Measurements from ENCODE around the gene FBL. TPM values are rescaled to one million over a fixed set of nuclear protein-coding genes. Genes with fewer than 3 reads are reported as not detected.

The FBL gene
- total RNA-seq (2012; rRNA removed): 211 and 259 TPM in 2 replicates
- polyA plus RNA-seq (2012; rRNA removed): 405 and 446 TPM in 2 replicates
- polyA plus RNA-seq (2012; cell fraction: cytosol; rRNA removed): 291 and 322 TPM in 2 replicates
- 96.8 and 135 TPM in 2 replicates for polyA plus RNA-seq (2012; cell fraction: nucleus; rRNA removed; ENCODE audit: low replicate concordance)
- Bru-seq, nascent RNA: percentile 76 among the genes with signal in this experiment
- BruChase-seq, experiment 1, labeled RNA remaining after a 6-hour chase: percentile 78 among the genes with signal in this experiment
- percentile 67 among the genes with signal in this experiment for BruChase-seq, experiment 2, labeled RNA remaining after a 2-hour chase
- long read RNA-seq, transcript FBL-201 (9 exons, 1,160 nt): major isoform, 33 of 86 reads
- long read RNA-seq, partial matches to known transcripts: 42 of 86 reads
- long read RNA-seq, other reads (novel, unspliced or antisense): 11 of 86 reads

DNA sequence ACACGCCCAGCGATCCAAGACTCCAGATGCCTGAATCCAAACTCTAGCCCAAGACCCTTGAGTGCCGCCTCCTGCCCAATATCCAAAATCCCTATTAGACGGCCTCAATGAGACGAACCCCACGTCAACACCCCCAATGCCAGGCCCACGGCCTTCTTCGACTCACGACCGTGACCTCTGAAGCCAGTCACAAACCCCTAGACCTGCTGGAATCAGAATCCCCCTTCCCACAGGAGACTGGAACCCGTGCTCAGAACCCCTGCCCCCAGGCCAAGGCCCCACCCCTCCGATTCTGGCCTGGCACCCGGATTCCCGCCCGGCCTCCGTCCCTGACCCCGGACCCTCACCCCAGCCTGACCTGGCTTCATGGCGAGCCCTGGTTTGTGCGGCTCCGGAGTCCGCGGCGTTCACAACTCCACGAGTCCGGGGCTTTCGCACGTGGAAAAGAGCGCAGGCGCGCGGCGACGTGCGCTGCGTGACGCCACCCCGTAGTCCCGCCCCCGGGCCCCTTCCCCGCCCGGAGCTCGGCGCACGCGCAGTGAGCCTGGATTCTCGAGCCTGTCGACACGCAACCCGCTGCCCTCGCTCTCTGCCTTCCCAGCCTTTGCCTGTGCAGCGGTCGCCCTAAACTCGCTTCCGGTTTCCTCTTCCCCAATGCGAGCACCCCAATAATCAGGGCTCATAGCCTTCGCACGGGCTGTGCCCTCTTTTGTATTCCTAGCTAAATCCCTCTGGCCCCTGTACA, at the start of gene FBL:
TSS of gene FBL (minus strand) at position 447 of the 745 bp plus-strand sequence. CDS start at position 368, 79 bp downstream.
- dilution Hi-C loops (cut with HindIII; ENCODE audit: low sequenced_read_pairs, unreplicated experiment): no loop called here
- H3K9ac ChIP-seq (ENCODE audit: low read depth, low read length): peak within 1 kb of the TSS; percentile 91
- no peaks in the 10 kb centered on the region for H3K9me3 ChIP-seq (ENCODE audit: control insufficient read depth, insufficient read depth, low read length)
- H2BK5ac ChIP-seq (ENCODE audit: low read depth, low read length, poor library complexity, severe bottlenecking): peak within 1 kb of the TSS; percentile 80
- H2BK120ac ChIP-seq (ENCODE audit: low read depth, low read length): peak within 1 kb of the TSS; percentile 45; the same call in 1 of the 2 replicates
- no peaks in the 10 kb centered on the region for H3K27me3 ChIP-seq (ENCODE audit: control insufficient read depth, insufficient read depth, low read length)
- 1% methylated on average over 38 of the region's 57 CpGs; no CpG with 5 or more reads in 1 of the 2 experiments for WGBS, 2 experiments (ENCODE audit: extremely low coverage in 2 of 2, insufficient read length in 1 of 2)
- H3K79me1 ChIP-seq (ENCODE audit: low read depth in 1 of 2, low read length in 2 of 2): peaks cover 0 to 42% of the 10 kb centered on the region in 2 experiments; a peak in 3 of 4 replicates
- H4K20me1 ChIP-seq (ENCODE audit: insufficient read depth, low read length): peaks cover 28% of the 10 kb centered on the region
- H2AK9ac ChIP-seq (replicated peaks; ENCODE audit: low read depth, low read length, poor library complexity): peak within 1 kb of the TSS; percentile 89
- intact Hi-C loops (cut with micrococcal nuclease): loop anchor here (2.0 to 10.0 kb wide), 3 partner anchors 125 to 401 kb away; partner anchors contain the start of genes PSMC4 and SUPT5H
- H3K23ac ChIP-seq (ENCODE audit: low read depth, low read length): peak within 1 kb of the TSS; percentile 90
- H3K27ac ChIP-seq (ENCODE audit: insufficient read depth, low read length): peak within 1 kb of the TSS; percentile 85
- no TSS peak for BruUV-seq (replicated peaks)
- peak within 1 kb of the TSS; percentile 98 for H3K4me2 ChIP-seq (ENCODE audit: low read depth, low read length)
- H2AK5ac ChIP-seq (ENCODE audit: low read depth, low read length): peak within 1 kb of the TSS; percentile 55; the same call in 1 of the 2 replicates
- H3K36me3 ChIP-seq (ENCODE audit: control insufficient read depth, insufficient read depth, low read length): no peaks in the 10 kb centered on the region
- in situ Hi-C loops (cut with MboI; ENCODE audit: low sequenced_read_pairs): loop anchor here (10.0 to 25.0 kb wide), 2 partner anchors 301 to 409 kb away; partner anchors contain the start of genes EID2, RPS16 and SUPT5H
- peak within 1 kb of the TSS; percentile 95 to 97 for H4K8ac ChIP-seq (ENCODE audit: low read depth in 2 of 2, low read length in 2 of 2)
- H3K56ac ChIP-seq (ENCODE audit: extremely low read depth, insufficient read depth, low read length): peak within 1 kb of the TSS; percentile 79
- ATAC-seq (ENCODE audit: low read depth) (peak; percentile 89), DNase-seq (peak; percentile 85)
- peak within 1 kb of the TSS; percentile 78 for H3K18ac ChIP-seq (ENCODE audit: low read depth, low read length)
- peak within 1 kb of the TSS; percentile 98 for H4K5ac ChIP-seq (ENCODE audit: low read depth, low read length)
- peak within 1 kb of the TSS; percentile 84 for H4K91ac ChIP-seq (ENCODE audit: insufficient read depth, low read depth, low read length)
- peak within 1 kb of the TSS; percentile 93 for H2AFZ ChIP-seq (replicated peaks; ENCODE audit: low read length, poor library complexity)
- peaks cover 19% of the 10 kb centered on the region for H3K4me1 ChIP-seq (ENCODE audit: control insufficient read depth, insufficient read depth, low read length)
- H3K4me3 ChIP-seq (ENCODE audit: insufficient read depth, low read depth, low read length): peak within 1 kb of the TSS; percentile 85
- H3K14ac ChIP-seq (replicated peaks; ENCODE audit: low read depth, low read length): peak within 1 kb of the TSS; percentile 86
- TF ChIP-seq FOS (IDR thresholded peaks at IDR 0.05; ENCODE audit: low read depth, low read length) (no peak), POLR2A (IDR thresholded peaks at IDR 0.05; ENCODE audit: low read depth, low read length) (peak; percentile 59), CEBPB (IDR thresholded peaks at IDR 0.05; ENCODE audit: low read depth, low read length) (no peak), MXI1 (IDR thresholded peaks at IDR 0.05; ENCODE audit: borderline replicate concordance, low read depth, low read length) (peak; percentile 97), BHLHE40 (IDR thresholded peaks at IDR 0.05; ENCODE audit: low read depth, low read length) (no peak; the same call in 1 of the 2 replicates), RCOR1 (IDR thresholded peaks at IDR 0.05; ENCODE audit: insufficient replicate concordance, low read length) (no peak), SMC3 (IDR thresholded peaks at IDR 0.05; ENCODE audit: low read depth, low read length) (no peak), NFE2L2 (IDR thresholded peaks at IDR 0.05; ENCODE audit: low read depth, low read length) (no peak), MAFK (IDR thresholded peaks at IDR 0.05; ENCODE audit: low read depth, low read length) (no peak)
- TF ChIP-seq, protein P1, sequence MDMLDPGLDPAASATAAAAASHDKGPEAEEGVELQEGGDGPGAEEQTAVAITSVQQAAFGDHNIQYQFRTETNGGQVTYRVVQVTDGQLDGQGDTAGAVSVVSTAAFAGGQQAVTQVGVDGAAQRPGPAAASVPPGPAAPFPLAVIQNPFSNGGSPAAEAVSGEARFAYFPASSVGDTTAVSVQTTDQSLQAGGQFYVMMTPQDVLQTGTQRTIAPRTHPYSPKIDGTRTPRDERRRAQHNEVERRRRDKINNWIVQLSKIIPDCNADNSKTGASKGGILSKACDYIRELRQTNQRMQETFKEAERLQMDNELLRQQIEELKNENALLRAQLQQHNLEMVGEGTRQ (IDR thresholded peaks at IDR 0.05; ENCODE audit: low read depth, low read length): 0 out of 2 replicates have a peak, but pooled peaks have one; percentile 17
- TF ChIP-seq, protein P2, sequence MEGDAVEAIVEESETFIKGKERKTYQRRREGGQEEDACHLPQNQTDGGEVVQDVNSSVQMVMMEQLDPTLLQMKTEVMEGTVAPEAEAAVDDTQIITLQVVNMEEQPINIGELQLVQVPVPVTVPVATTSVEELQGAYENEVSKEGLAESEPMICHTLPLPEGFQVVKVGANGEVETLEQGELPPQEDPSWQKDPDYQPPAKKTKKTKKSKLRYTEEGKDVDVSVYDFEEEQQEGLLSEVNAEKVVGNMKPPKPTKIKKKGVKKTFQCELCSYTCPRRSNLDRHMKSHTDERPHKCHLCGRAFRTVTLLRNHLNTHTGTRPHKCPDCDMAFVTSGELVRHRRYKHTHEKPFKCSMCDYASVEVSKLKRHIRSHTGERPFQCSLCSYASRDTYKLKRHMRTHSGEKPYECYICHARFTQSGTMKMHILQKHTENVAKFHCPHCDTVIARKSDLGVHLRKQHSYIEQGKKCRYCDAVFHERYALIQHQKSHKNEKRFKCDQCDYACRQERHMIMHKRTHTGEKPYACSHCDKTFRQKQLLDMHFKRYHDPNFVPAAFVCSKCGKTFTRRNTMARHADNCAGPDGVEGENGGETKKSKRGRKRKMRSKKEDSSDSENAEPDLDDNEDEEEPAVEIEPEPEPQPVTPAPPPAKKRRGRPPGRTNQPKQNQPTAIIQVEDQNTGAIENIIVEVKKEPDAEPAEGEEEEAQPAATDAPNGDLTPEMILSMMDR (conservative IDR thresholded peaks at IDR 0.05; ENCODE audit: low read depth, low read length): no peak
- ChIA-PET POLR2A (ENCODE audit: unreplicated experiment) (interaction anchor here (0.6 kb wide), 1 partner anchor 247 kb away, joined by 4 read pairs; no protein-coding TSS in a partner anchor), CTCF (interaction anchor here (1.1 to 1.8 kb wide), 2 partner anchors 53 to 125 kb away, joined by 3 to 8 read pairs; partner anchors contain the start of gene PSMC4)
- H3K9me1 ChIP-seq (ENCODE audit: insufficient read depth, low read length): peaks cover 5% of the 10 kb centered on the region; the same call in 1 of the 2 replicates
- H2BK15ac ChIP-seq (ENCODE audit: low read depth, low read length): no peak within 1 kb of the TSS
- 0 out of 2 replicates have a peak within 1 kb of the TSS, but pooled peaks have one; percentile 10 for H2BK20ac ChIP-seq (ENCODE audit: low read depth, low read length)
- peak within 1 kb of the TSS; percentile 81 for H3K4ac ChIP-seq (ENCODE audit: low read depth, low read length)
